Stimulated activated CD4-positive, alpha-beta T cell treated with anti-CD3 and anti-CD28 coated beads, Interleukin-15, amount 100 ng/mL, for 48 hours (primary cell): ENCODE measurements around the gene CHIT1.

ENCODE experiments used
- DNase-seq, 2 donors: peaks; one replicate each; pipeline ENCODE4 v3.0.0-alpha.2; 2020; ENCODE audit warnings: low read depth in 2 of 2

CHIT1 gene

GRCh38 chr1:203188686-203189232, 40.7 kb downstream of the CHIT1 start:
- DNase-seq = no peak

GRCh38 chr1:203187689-203188264, 41.7 kb downstream of the CHIT1 start:
- no peak for DNase-seq

- DNase-seq = no peak
These were observed 42.2 kb downstream of the CHIT1 start for GRCh38 chr1:203187304-203187685.

GRCh38 chr1:203186446-203187303, 42.8 kb downstream of the CHIT1 start, which contains the start of gene CHI3L1:
Gene CHI3L1, minus strand, starts transcription at chr1:203186704. Its CDS starts 81 bp downstream, at chr1:203186623.
- DNase-seq = no peak

GRCh38 chr1:203186091-203186445, 43.4 kb downstream of the CHIT1 start:
- DNase-seq = no peak

- no peak for DNase-seq
These were observed 43.9 kb downstream of the CHIT1 start for GRCh38 chr1:203185585-203185984.

- DNase-seq = no peak
These were observed 44.4 kb downstream of the CHIT1 start for GRCh38 chr1:203185061-203185461.

GRCh38 chr1:203184467-203184866, 45.0 kb downstream of the CHIT1 start:
- no peak for DNase-seq

GRCh38 chr1:203183828-203184227, 45.6 kb downstream of the CHIT1 start:
- DNase-seq = no peak

GRCh38 chr1:203182387-203182953, 47.0 kb downstream of the CHIT1 start:
- no peak for DNase-seq

- DNase-seq = no peak
These were observed 47.7 kb downstream of the CHIT1 start for GRCh38 chr1:203181586-203182386.

GRCh38 chr1:203180611-203181330, 48.7 kb downstream of the CHIT1 start:
- no peak for DNase-seq

- DNase-seq = no peak
These were observed 49.8 kb downstream of the CHIT1 start for GRCh38 chr1:203179667-203180005.

- no peak for DNase-seq
These were observed 50.4 kb downstream of the CHIT1 start for GRCh38 chr1:203178821-203179666.

- no peak for DNase-seq
These were observed 51.4 kb downstream of the CHIT1 start for GRCh38 chr1:203178083-203178482.

- no peak for DNase-seq
These were observed 51.9 kb downstream of the CHIT1 start for GRCh38 chr1:203177470-203178039.

- no peak for DNase-seq
These were observed 52.5 kb downstream of the CHIT1 start for GRCh38 chr1:203177036-203177405.

GRCh38 chr1:203176273-203177035, 53.0 kb downstream of the CHIT1 start:
- no peak for DNase-seq

GRCh38 chr1:203175827-203176241, 53.6 kb downstream of the CHIT1 start:
- DNase-seq = no peak
